Stimulated activated CD8-positive, alpha-beta memory T cell treated with anti-CD3 and anti-CD28 coated beads, Interleukin-7, amount 100 ng/mL, for 24 hours (primary cell): ENCODE results near the gene NPS.

ENCODE experiments used
- DNase-seq: peaks from one replicate; pipeline ENCODE4 v3.0.0-alpha.2; 2020; ENCODE audit warnings: low read depth

Gene NPS

GRCh38 chr10:127549009-127549408, at the start of gene NPS:
Gene NPS, plus strand, starts transcription at chr10:127549309. Its CDS starts 60 bp downstream, at chr10:127549369.
- DNase-seq: no peak

GRCh38 chr10:127500127-127500526, 49.0 kb upstream of the NPS start:
- DNase-seq: no peak

- DNase-seq: no peak
Measured at GRCh38 chr10:127506094-127506493, 43.0 kb upstream of the NPS start.

DNA sequence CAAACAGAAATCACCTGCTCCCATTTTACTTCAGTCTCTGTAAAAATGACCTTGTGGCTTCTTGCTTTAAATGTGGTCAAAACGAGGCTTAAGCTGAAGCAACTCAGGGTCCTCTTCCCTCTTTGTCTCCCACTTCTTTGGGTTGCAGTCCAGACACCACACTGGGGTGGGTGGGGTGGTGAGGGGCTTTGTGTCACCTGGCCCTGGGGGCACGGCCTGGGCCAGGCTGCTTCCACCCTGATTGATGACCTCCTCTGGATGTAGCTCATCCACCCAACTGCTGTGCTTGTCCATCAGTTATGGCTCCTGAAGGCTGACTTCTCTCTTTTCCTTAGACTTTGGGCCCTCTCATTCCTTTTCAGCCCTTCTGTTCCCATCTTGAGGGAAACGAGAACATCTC, 26.8 kb upstream of the NPS start:
- DNase-seq: no peak

- no peak for DNase-seq
Measured at GRCh38 chr10:127523476-127523875, 25.6 kb upstream of the NPS start.

- no peak for DNase-seq
Measured at GRCh38 chr10:127524229-127524628, 24.9 kb upstream of the NPS start.

DNA sequence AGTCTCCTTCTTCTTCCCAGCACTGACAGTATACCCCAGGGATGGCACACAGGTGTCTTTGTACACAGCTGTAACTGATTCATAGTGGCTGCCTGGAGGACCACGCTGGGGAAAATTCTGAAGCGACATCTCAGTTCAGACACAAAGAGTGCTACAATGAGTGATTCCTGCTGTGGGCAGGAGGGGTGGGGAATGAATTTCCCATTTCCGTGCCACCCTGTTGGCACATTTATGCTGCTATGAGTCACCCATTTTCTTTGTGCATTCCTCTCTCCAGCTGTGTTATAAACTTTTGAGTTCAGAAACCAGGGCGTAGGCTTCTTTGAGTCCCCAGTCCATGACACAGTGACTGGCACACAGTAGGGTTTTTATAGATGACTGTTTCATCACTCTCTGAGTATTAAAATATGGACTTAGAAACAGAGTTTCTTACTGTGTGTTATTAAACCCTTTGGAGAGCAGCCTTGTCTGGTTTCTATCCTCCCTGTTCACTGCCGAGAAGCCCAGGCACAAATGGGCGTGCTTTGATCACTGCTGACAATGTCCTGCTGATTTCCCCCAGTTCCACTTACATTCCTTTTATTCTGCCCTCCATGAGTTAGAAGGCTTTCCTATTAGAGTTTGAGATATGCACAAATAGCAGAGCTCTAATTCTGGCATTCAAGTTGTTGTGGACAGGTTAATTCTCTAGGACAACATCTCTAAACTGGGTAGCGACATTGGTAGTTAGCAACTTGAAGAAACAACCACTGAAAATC, 24.0 kb upstream of the NPS start:
- no peak for DNase-seq

GRCh38 chr10:127525686-127526085, 23.4 kb upstream of the NPS start:
- no peak for DNase-seq

DNA sequence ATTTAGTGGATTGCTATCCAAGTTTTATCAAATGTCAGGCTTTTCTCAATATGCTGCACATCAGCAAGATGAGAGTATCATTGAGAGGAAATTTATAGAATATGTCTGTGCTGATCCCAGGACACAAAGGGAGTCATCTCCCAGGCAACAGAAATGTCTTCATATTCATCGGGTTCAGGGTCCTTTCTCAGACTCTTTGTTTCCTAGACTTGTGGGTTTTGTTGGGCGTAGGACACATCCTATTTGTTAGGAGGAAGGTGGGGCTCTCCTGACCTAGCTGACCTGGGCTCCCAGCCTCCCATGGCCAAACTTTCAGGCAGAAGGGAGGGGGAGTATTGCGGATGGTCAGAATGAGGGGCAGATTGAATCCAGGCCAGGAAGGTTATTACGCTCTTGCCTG, 22.9 kb upstream of the NPS start:
- DNase-seq: no peak

DNA sequence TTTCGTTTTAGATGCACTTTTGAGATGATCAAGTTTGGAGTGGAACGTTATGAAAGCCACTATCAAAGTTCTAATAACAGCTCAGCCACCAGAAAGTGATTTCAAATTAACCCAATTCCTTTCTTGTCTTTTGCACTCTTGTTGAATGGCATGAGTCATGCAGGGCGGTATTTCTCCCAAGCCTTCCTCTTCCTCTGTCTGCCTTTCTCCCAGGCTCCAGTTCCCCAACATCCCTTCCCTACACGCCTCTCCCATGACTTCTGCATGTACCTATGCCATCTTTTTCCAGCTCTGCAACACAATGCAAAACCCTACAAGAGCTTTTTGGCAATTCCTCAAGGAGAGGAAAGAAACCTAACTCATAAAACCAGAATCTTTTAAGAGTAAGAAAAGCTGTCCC, 21.8 kb upstream of the NPS start:
- DNase-seq: no peak

GRCh38 chr10:127527891-127528290, 21.2 kb upstream of the NPS start:
- DNase-seq: no peak

- no peak for DNase-seq
Measured at GRCh38 chr10:127532193-127532592, 16.9 kb upstream of the NPS start.

DNA sequence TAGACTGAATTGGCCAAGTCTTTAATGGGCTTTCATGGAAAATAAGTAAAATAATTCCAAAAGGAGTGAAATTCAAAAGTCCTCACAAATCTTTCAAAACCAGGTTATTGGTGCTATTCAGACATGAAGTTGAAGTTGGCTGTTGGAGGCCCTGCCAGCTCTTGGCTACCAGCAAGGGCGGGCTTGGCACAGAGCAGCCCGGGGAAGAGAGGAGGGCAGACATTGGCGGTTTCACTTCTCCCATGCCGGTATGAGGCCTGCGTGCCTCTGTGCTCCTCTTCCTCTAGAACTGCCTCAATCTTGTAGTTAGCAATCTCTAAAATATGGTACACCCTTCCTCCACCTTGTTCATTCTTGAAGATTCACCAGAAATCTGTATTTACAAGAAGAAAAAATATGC, 16.4 kb upstream of the NPS start:
- DNase-seq: no peak

DNA sequence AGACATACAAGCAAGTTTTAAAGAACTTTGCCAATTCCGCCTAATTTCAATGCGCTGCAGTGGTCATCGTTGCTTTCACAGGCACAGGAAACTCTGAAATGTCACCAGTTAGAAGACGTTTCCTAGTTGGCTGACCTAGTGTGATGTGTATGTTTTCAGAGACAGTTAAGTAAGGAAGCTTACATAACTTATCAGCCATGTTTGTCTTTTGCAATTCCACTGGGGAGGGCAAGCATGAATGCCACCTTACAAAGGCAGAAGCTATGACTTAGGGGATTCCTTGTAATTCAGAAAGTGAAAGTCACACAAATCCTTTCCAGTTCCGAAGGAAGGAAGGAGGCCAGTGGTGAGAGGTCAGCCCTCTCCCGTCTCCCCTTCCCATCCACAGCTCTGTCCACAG, 15.0 kb upstream of the NPS start:
- DNase-seq: no peak

- no peak for DNase-seq
Measured at GRCh38 chr10:127534496-127534895, 14.6 kb upstream of the NPS start.

DNA sequence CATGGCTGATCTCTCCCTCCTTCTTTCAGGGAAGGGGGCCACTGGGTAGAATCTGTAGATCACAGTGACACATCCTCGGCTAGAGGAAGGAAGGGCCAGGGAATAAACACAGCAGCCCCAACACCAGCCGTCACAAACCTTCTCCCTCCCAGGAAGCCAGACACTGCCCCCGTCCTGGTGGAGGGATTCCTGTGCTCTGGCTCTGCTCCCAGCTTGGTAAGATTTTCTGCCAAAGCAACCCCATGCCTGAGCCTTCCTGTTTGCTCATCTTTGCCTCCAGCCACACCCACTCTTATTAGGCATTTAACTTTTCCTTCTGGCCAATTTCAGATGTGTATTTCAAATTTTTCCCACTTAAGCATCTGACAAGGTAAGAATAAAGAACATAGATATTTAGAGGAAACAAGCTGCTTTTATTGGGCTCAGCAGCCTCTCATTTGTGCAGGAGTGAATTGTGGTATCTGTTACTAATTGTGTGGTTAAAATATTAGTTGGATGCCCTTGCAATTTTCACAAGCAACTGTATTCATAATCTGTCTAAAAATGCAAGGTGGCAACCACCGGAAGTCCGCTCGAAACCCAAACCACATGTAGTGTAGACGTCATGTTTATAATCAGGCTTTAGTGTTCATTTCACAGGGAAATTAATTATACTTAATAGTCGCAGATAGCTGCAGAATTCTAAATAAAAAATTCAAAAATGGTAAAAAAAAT, 13.2 kb upstream of the NPS start:
- DNase-seq: no peak

- no peak for DNase-seq
Measured at GRCh38 chr10:127536972-127537760, 11.9 kb upstream of the NPS start.

DNA sequence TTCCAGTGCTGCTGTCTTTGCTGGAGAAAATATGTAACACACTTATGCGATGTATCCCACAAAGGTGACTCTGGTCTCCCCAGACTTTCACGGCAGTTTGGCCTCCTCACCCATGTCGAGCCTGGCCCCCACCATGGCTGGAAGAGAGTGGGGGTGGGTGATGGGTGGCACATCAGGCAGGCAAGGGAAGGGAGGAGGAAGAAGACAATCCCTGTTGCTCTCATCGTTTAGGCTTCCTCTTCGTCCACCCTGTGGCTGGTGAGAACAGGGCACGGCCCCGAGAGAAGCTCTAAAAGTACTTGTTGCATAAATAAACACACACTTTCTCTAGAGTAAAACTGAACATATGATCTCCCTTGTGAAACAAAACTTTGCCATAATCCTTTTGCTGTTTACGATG, 11.2 kb upstream of the NPS start:
- no peak for DNase-seq

GRCh38 chr10:127548022-127548421, 1.1 kb upstream of the NPS start:
- no peak for DNase-seq

DNA sequence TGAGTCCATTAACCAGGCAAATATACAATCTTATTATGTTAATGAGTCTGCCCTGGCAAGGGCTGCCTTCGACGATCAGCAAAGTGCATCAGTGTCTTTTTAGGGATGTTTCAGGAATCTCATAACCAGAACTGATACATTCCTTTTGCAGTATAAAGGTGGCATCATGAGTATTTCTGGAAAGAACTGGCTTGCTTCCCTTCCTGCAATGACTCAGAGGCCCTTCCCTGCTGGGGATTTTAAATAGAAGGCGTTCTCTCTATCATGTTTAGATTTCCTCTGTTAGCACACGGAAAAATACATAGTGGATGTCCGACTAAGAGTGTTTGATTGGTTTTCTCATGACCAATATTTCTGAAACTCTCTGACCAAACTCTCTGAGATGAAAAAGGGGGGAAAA, 1.8 kb downstream of the NPS start:
- no peak for DNase-seq

DNA sequence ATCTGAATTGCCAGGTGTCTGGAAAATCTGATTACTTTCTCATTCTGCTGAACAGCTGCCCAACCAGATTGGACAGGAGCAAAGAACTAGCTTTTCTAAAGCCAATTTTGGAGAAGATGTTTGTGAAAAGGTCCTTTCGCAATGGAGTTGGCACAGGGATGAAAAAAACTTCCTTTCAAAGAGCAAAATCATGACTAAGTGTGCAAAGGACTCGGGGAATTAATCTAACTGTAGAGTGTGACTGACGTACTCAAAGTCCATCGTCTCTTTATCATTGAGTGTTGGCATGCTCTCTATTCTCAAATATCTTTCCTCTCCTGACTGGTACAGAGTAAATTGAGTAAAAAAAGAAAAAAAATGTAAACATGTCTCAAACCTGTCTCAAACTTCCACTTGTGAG, 3.3 kb downstream of the NPS start:
- no peak for DNase-seq

DNA sequence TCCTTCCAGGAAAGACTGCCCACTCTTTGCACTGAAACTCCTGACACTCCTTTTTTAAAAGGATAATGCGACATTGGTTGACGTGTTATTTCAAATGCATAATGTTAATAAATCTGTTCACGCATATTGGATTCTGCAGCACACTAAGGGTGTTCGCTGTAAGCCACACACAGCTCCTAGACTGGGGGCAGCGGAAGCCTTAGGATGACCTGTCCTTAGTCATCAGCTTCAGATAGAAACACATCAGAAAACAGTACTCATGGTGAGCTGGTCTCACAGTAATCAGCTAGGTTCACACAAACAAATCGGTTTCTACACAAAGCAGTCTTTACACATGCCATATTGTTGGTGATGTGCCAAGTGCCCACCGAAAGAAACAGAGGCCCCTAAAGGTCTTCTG, 4.3 kb downstream of the NPS start:
- no peak for DNase-seq

DNA sequence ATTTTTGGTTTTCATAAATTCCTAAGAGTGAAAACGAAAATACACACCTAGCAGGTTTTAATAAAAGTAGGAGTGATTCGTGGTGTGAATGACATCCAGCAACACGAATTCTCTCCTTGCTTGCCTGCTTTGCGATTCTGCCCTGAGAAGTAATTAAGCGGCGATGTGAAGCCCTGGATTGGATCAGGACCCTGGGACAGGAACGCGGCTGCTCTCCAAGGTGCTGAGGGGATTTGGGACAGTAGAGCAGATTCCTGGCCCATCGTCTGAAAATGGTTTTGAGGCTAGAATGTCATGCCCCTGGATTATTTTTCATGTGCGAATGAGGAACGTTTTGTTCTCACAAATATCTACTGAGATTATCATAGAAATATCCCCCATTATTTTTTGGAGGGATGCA, 7.8 kb downstream of the NPS start:
- no peak for DNase-seq
